Activated CD8-positive, alpha-beta memory T cell treated with anti-CD3 and anti-CD28 coated beads, Interleukin-2, amount 50 U/mL, for 48 hours (primary cell): Measurements from ENCODE around the gene BCAT1.
"Not testable (repeated sequence)": the region's sequence is repeated elsewhere in the genome, so short reads cannot be mapped to it uniquely, and the experiment has no call there.

Experiments used
- DNase-seq: peaks from one replicate; pipeline ENCODE4 v3.0.0-alpha.2; 2020

BCAT1 gene

GRCh38 chr12:24926080-24926479 lies 22.8 kb downstream of the BCAT1 start:
- not testable (repeated sequence) for DNase-seq

GRCh38 chr12:24922090-24922489 lies 26.8 kb downstream of the BCAT1 start:
- DNase-seq = no peak

GRCh38 chr12:24921251-24922038 lies 27.5 kb downstream of the BCAT1 start:
- no peak for DNase-seq

GRCh38 chr12:24920141-24920540 lies 28.8 kb downstream of the BCAT1 start:
- DNase-seq = no peak

GRCh38 chr12:24919346-24920001 lies 29.4 kb downstream of the BCAT1 start:
- no peak for DNase-seq

- DNase-seq = no peak
Measured at GRCh38 chr12:24918596-24918995, 30.3 kb downstream of the BCAT1 start.

- DNase-seq = no peak
Measured at GRCh38 chr12:24915501-24915900, 33.4 kb downstream of the BCAT1 start.

GRCh38 chr12:24913953-24914352 lies 34.9 kb downstream of the BCAT1 start:
- DNase-seq = no peak

- no peak for DNase-seq
Measured at GRCh38 chr12:24913130-24913529, 35.8 kb downstream of the BCAT1 start.

GRCh38 chr12:24911271-24911791 lies 37.6 kb downstream of the BCAT1 start:
- no peak for DNase-seq

- not testable (repeated sequence) for DNase-seq
Measured at GRCh38 chr12:24910192-24910591, 38.7 kb downstream of the BCAT1 start.

GRCh38 chr12:24909667-24910066 lies 39.2 kb downstream of the BCAT1 start:
- no peak for DNase-seq

- DNase-seq = no peak
Measured at GRCh38 chr12:24907464-24907863, 41.4 kb downstream of the BCAT1 start.

GRCh38 chr12:24906141-24906540 lies 42.8 kb downstream of the BCAT1 start:
- no peak for DNase-seq

GRCh38 chr12:24905431-24905830 lies 43.5 kb downstream of the BCAT1 start:
- DNase-seq = no peak

GRCh38 chr12:24904871-24905270 lies 44.0 kb downstream of the BCAT1 start:
- DNase-seq = no peak

GRCh38 chr12:24903329-24904088 lies 45.4 kb downstream of the BCAT1 start:
- no peak for DNase-seq

- DNase-seq = peak; percentile 65
Measured at GRCh38 chr12:24902511-24903328, 46.2 kb downstream of the BCAT1 start.

- peak; percentile 64 for DNase-seq
Measured at GRCh38 chr12:24901576-24902461, 47.1 kb downstream of the BCAT1 start.

- DNase-seq = no peak
Measured at GRCh38 chr12:24900196-24900595, 48.7 kb downstream of the BCAT1 start.

GRCh38 chr12:24899503-24900075 lies 49.3 kb downstream of the BCAT1 start:
- no peak for DNase-seq
